Choroid plexus epithelial cell (primary cell): ENCODE results near the gene APBB2.
"Not testable (repeated sequence)": the region's sequence is repeated elsewhere in the genome, so short reads cannot be mapped to it uniquely, and the experiment has no call there.

Experiments
- DNase-seq: peaks from one replicate; pipeline ENCODE4 v3.0.0-alpha.2; 2010; ENCODE audit warnings: low read depth
- H3K4me3 ChIP-seq: 2 replicates; pipeline ENCODE4 v1.5.1; 2011; ENCODE audit warnings: low read depth, mild to moderate bottlenecking, control low read depth, low read length, moderate library complexity
- CTCF ChIP-seq: conservative IDR thresholded peaks from 2 replicates; pipeline ENCODE4 v1.5.1; 2011; ENCODE audit warnings: low read depth, mild to moderate bottlenecking, control low read depth, inconsistent platforms, low read length, moderate library complexity

APBB2 gene

GRCh38 chr4:40822420-40823166 is 391.7 kb downstream of the APBB2 start:
- H3K4me3 ChIP-seq: no peak overlapping the region
- no peak for TF ChIP-seq CTCF
- no peak for DNase-seq

GRCh38 chr4:40820101-40820500 is 394.2 kb downstream of the APBB2 start:
- DNase-seq: no peak
- TF ChIP-seq CTCF: no peak

GRCh38 chr4:40817157-40817556 is 397.2 kb downstream of the APBB2 start:
- not testable (repeated sequence) for H3K4me3 ChIP-seq, DNase-seq

More at GRCh38 chr4:40820101-40820500, 394.2 kb downstream of the APBB2 start:
- H3K4me3 ChIP-seq: no peak overlapping the region

GRCh38 chr4:40812856-40813255 is 401.5 kb downstream of the APBB2 start:
- no peak for TF ChIP-seq CTCF
- DNase-seq: no peak
- no peak overlapping the region for H3K4me3 ChIP-seq

- no peak overlapping the region for H3K4me3 ChIP-seq
- no peak for TF ChIP-seq CTCF
- peak; percentile 69 for DNase-seq
Observed at GRCh38 chr4:40812386-40812785, 402.0 kb downstream of the APBB2 start.

GRCh38 chr4:40811956-40812355 is 402.4 kb downstream of the APBB2 start:
- no peak overlapping the region for H3K4me3 ChIP-seq
- DNase-seq: peak; percentile 16
- TF ChIP-seq CTCF: no peak

GRCh38 chr4:40808926-40809457 is 405.4 kb downstream of the APBB2 start:
- TF ChIP-seq CTCF: no peak
- DNase-seq: no peak
- no peak overlapping the region for H3K4me3 ChIP-seq
